IPS-11a (cell line): ENCODE results near the gene CHAF1A.

Source experiments
- H3K4me3 ChIP-seq: one replicate; pipeline ENCODE4 v1.5.1; 2013; ENCODE audit warnings: low read depth, low read length, control low read depth

Gene CHAF1A

DNA sequence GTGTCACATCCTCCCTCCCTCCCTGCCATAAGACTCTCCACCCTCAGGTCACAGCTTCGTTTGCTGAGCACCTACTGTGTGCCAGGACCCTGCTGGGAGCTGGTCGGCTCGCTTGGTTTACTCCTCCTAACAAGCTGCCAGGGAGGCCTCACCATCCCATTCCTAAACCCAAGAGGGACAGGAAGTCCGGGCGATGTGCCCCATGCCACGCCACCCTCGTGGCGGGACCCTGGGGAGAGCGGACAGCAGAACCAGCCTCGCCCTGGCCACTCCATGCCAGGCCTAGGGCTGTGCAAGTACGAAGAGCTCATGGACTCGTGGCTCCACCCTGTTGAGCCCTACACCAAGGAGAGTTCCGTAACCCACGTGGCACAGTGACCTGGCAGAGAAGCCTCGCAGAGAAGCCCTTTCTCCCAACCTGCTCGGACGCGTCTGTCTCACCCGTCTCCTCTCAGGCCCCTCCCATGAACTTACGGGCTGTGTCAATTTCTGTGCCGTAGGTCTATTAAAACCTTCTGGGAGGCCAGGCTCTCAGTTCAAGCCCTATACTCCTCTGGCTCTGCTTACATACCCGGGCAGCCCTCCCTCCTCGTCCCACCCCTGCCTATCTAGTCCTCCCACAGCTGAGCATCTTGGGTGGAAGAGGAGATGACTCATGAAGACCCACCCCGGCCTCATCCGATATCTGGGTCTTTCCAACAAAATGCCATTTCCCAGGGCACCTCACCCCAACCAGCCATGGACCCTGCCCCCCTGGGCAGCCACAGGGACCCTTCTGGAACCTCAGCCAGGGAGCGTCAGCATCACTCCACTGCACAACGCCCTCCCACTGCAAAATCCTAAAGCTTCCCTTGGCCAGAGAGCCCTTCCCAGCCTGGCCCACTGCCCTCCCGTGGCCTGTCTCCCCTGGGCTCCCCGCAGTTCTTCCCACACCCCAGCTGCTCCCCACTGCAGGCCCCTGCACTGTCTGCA is 52.6 kb downstream of the CHAF1A start:
- no peak overlapping the region for H3K4me3 ChIP-seq

DNA sequence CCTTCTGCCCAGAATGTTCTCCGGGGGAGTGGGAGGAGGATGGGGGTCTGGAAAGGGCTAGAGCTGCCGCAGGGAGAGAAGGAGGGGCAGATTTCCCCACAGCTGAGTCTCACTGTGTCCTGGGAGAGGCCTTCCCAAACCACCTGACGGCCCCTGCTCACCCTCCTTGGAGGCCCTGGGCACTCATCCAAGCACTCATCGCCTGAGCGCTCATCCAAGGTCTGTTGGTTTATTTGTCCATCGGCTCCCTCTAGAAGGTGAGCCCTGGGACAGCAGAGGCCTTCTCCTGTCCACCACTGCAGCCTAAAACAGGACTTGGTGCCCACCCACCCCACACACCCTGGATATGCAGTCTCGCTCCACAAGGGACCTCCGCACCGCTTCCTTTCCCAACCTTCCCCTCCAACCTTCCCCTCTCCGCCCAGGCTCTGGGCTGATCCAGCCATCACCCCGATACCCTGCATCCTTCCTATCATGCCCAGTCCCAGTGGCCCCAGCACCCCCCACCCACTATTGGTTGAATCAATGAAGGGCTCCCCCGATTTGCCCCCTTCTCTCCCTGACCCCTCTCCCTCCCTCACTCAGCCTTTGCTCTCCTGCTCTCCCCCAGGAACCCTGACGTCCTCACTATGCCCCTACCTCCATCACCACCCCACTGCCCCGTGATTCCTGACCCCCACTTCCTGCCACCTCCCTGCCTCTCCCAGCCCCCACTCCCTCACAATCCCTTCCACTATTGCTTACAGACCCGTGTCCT is 53.5 kb downstream of the CHAF1A start:
- peak overlapping the region; percentile 60 for H3K4me3 ChIP-seq

DNA sequence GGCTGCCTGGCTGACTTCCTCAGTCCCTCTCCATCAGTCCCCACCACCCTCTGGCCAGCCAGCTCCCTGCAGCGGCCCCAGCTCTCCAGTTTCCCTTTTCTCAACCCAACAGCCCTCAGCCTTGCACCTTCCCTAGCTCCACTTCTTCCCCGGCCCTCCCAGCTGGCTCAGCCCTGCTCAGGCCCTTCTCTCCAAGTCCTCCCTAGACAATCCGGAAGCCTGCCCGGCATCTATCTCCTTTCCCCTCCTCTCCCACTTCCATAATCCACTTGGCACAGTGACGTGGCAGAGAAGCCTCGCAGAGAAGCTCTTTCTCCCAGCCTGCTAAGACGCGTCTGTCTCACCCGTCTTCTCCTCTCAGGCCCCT is 54.0 kb downstream of the CHAF1A start:
- H3K4me3 ChIP-seq: peak overlapping the region; percentile 60

DNA sequence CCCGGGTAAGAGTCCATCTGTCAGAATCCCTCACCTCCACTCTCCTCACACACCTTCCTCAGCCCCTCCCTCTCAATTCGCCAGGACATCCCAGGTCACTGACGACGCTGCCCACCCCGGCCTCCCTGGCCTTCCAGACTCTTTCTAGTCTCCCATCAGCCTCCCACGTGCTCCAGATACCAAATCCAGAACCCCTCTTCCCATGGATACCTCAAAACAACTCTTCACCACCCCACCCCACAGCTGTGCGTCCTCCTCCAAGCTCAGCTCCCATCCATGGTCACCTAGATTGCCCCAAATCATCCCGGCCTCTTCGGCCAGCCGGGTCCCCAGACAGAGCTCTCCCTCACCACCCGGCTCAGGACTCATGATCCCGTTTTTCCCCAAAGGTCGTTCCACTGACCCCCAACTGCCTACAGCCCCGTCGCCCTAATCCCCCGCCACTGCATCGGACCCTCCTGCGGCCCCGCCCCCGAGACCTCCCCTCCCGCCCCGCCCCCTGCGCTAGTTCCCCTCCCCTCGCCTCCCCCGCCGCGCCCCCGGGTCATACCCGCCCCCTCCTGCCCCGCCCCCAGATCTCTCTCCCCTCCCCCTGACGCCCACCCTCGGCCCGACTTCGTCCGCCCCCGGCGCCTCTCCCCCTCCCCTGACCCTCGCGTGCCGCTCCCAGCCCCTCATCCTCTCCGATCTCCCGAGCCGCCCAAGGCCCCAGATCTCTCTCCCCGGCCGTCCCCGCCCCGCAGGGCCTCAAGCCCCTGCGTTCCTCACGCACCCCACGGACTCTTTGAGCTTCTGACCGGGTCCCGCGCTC is 54.6 kb downstream of the CHAF1A start:
- peak overlapping the region; percentile 60 for H3K4me3 ChIP-seq

DNA sequence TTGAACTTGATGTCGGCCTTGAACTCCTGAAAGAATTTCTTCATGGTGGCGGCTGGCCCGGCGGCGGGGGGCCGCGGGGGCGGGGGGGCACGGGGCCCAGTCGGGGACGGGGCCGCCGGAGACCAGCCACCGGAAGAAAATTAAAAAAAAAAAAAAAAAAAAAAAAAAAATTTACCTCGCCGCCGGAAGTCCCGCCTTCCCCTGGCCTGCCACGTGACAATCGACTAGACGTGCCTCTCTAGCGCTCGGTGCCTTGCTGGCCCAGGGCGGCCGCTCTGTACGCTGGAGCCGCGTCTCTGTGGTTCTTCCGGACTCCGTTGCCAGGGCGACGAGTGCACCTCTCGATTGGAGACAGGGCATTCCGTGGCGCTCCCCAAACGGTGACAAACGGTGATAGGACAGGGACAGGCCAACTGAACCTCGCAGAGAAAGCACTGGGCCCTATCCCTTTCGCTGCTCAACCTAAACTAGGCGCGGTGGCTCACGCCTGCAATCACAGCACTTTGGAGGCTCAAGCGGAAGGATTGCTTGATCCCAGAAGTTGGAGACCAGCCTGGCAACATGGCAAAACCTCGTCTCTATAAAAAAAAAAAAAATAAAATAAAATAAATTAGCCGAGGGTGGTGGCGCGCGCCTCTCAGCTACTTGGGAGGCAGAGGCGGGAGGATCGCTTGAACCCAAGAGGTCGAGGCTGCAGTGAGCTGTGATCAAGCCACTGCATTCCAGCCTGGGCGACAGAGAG is 55.4 kb downstream of the CHAF1A start, which contains the start of gene UBXN6:
UBXN6 (minus strand) TSS at position 141 of the 742 bp plus-strand sequence; CDS start at position 44, 97 bp downstream.
- H3K4me3 ChIP-seq: peak within 1 kb of the TSS; percentile 60

DNA sequence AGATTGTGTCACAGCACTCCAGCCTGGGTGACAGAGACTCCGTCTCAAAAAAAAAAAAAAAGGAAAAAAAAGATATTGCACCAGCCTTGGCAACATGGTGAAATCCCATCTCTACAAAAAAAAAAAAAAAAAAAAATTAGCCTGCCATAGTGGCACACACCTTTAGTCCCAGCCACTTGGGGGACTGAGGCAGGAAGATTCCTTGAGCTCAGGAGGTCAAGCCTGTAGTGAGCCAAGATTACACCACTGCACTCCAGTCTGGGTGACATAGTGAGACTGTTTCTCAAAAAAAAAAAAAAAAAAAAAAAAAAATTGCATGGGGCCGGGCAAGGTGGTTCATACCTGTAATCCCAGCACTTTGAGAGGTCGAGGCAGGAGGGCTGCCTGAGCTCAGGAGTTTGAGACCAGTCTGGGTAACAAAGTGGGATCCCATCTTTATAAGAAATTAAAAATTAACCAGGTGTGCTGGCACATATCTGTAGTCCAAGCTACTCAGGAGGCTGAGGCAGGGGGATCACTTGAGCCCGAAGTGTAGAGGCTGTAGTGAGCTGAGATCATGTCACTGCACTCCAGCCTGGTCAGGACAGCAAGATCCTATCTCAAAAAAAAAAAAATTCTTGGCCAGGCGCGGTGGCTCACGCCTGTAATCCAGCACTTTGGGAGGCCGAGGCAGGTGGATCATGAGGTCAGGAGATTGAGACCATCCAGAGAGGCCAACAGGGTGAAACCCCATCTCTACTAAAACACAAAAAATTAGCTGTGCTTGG is 62.6 kb downstream of the CHAF1A start:
- H3K4me3 ChIP-seq: no peak overlapping the region

DNA sequence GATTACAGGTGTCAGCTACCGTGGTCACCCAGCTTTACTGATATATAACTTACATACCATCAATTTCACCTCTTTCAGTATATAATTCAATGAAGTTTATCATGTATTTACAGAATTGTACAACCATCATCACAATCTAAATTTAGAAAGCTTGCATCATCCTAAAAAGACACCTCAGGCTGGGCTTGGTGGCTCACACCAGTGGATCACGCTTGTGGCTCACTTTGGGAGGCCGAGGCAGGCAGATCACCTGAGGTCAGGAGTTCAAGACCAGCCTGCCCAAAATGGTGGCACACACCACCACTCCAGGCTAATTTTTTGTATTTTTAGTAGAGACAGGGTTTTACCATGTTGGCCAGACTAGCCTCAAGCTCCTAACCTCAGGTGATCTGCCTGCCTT is 65.4 kb downstream of the CHAF1A start:
- H3K4me3 ChIP-seq: no peak overlapping the region

DNA sequence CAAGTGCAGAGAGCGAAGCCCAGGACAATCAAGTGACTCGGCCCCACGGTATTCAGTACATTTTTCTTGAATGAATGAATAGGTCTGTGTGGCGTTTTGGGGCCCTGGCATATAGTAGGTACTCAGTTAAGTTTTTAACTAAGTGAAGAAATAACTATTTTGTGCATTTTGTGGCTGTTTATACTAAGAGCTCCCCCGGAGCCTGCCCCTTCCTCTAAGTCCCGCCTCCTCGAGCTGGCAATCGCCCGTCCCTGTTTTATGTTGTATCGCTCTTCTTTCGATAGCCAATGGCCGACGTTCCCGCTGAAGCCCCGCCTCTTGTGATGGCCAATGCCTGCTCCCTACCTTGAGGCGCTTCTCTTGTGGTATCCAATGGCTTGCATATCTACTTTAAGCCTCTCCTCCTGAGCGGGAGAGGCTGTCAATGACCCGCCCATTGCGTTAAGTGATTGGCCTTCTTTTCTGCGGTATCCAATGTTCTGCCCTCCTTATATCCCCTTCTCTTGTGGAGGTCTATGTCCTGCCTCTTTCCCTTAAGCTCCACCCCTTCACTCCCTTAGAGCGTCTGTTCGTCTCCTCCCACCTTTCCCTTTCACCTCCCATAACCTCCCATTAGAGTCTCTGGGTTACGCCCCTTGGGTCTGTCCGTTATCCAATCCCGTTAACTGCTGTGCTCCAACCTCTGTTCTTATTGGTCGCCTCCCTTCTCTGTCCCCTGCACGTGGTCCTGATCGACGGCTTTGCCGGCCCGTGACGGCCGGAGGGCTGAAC is 69.1 kb downstream of the CHAF1A start:
- peak overlapping the region; percentile 59 for H3K4me3 ChIP-seq

DNA sequence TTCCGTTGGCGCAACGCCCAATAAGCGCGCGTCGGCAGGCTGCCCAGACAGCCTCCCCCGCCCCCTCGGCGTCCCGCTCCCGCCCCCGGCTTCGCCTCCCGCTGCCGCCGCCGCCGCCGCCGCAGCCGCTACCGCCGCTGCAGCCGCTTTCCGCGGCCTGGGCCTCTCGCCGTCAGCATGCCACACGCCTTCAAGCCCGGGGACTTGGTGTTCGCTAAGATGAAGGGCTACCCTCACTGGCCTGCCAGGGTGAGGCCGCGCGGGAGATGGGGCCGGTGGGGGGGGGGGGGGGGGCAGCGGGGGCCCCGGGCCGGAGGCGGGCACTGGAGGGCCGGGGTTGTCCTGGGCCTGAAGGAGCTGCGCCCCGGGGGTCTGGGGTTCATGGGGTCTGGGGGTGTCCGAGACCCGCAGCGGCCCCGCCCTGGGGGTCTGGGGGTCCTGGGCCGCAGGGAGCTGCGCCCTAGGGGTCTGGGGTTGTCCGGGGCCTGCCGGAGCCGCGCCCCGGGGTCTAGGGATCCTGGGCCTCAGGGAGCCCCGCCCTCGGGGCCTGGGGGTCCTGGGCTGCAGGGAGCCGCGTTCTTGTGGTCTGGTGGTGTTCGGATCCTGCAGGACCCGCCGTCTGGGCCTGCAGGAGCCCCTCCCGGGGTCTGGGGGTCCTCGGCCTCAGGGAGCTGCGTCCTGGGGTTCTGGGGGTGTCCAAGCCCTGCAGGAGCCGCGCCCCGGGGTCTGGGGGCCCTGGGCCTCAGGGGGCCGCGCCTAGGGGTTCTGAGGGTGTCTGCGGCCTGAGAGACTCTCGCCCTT is 69.9 kb downstream of the CHAF1A start, which contains the start of gene HDGFL2:
HDGFL2 (plus strand) TSS at position 124 of the 801 bp plus-strand sequence; CDS start at position 178, 54 bp downstream.
- peak within 1 kb of the TSS; percentile 66 for H3K4me3 ChIP-seq

DNA sequence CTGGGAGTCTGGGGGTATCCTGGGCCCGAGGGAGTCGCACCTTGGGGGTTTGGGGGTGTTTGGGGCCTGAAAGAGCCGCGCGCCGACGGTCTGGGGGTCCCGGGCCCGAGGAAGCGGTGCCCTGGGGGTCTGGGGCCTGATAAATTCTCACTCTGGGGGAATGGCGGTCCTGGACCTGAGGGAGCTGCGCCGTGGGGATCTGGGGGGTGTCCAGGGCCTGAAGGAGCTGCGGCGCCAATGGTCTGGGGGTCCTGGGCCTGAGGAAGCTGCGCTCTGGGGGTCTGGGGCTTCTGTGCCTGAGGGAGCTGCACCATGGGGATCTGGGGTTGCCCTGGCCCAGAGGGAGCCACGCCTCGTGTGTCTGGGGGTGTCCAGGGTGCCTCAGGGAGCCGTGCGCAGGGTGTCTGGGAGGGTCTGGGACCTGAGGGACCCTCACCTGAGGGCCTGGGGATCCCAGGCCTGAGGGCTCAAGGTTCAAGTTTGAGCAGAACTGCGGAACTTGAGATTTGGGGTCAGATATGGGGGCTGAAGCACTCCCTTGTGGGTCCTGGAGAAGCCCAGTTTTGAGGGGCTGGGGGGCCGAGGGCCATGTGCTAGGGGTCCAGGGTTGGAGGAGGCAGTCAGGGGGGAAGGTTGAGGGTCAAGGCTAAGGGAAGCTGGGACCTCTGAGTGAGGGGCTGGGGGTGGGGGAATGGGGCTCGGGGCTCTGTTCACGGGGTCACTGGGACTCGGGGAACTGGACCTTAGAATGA is 70.7 kb downstream of the CHAF1A start:
- peak overlapping the region; percentile 66 for H3K4me3 ChIP-seq

DNA sequence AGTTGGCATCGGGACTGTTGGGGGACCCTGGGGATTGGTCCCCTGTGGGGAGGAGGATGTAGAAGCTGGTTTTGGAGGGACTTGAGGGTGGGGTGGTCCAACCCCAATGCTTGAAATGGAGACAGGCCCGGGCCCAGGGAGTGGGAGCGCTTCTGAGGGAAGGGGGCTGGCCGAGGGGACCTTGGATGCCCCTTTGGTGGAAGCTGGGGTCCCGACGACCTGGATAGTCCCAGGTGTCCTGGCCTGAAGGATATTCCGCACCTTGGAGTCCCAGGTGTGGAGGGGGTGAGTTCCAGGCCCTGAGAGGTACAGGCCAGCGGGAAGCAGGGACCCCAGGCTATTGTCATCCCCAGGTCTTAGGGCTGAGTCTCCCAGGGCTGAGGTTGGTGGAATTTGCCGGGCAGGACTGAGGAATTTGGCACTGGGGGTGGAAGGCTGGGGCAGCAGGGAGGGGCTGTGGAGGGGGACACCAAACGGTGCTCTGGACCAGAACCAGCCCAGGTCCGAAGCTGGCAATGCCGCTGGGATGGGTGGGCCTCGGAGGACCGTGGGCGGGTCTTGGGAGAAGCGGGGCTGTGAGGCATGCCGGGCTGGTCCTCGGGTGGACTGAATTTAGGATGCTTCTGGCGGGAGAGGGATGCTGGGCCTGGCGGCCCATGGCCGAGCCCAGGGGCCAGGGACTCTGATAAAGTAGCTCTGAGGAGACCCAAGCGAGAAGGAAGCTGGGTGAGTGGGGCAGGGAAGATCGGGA is 71.5 kb downstream of the CHAF1A start:
- peak overlapping the region; percentile 53 for H3K4me3 ChIP-seq

DNA sequence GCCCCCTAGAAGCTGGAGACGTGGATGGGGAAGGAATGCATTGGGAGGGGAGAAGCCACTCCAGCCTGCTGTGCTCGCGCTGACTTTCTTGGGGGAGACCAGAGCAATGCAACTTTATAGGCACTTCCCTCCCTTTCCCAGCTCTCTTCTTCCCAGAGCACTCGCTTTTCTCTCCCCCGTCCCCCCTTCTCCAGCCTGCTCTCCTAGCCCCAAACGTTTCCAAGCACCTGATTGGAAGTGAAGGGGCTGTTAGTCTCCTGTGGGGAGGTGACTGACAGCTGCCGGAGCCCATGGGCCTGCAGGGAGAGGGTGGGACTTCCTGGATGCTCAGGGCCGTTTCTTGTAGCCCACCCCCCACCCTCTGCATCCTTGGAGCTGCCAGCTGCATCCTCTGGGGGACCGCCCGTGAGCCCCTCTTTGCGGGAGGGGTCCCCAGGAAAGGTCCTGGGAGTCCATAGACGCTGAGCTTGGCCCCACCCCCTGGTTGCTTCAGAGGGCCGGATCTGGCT is 72.1 kb downstream of the CHAF1A start:
- peak overlapping the region; percentile 53 for H3K4me3 ChIP-seq

DNA sequence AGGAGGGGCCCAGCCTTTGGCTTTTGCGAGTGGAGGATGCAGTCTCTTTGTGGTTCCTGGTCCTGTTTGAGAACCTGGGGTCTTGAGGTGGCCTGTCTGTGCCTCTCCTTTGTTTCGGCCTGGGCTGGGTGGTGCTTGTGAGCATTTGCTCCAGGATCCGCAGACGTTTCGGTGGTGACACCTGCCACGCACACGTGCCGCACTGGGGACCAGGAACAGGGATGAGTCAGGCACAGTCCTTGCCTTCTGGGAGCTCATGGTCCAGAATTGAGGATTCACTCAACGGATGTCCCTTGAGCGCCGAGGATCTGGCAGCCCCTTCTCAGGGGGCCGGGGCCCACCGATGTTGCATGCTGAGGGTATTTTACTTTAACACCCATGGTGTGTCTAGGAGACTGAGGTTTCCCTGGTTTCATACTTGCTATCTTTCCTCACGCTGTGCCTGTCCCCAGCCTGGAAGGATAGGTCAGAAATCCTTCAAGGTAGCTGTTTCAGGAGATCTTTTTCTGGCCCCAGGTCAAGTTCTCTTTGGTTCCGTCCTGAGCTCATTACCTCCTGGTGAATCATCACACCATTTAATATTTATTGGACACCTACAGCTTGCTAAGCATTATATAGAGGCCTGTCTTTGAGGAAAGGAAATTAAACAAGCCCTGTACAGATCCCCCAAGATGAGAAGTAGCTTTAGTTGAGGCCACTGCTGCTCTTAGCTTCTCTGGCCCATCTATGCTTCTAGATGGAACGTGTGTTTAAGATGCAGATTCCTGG is 74.8 kb downstream of the CHAF1A start:
- no peak overlapping the region for H3K4me3 ChIP-seq

DNA sequence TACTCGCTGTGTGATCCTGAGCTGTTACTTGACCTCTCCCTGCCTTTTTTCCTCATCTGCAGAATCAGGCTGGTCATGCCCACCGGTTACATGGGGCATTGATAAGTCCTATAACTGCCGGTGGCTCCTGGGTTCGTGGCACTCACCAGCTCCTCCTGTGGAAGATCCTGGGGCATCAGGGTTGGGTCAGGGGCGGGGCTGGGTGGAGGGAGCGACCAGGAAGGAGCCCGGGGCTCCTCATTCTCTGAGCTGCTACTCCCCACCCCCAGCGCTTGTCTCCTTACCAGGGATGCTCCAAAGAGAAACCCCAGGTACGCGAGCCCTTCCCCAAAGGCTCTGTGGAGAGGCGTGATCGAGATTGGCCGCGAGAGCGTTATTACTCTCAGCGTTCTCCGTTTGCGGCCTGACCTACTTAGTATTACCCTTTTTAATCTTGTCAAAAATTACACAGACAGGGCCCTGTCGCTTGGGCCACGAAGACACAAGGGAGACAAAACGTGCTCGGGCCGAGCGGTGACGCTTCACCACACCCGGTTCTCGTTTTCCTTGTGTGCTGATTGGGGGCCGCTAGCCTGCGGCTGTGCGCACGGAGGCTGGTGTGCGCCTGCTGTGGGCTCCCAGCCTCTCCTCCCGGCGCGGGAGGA is 80.4 kb downstream of the CHAF1A start:
- H3K4me3 ChIP-seq: no peak overlapping the region

DNA sequence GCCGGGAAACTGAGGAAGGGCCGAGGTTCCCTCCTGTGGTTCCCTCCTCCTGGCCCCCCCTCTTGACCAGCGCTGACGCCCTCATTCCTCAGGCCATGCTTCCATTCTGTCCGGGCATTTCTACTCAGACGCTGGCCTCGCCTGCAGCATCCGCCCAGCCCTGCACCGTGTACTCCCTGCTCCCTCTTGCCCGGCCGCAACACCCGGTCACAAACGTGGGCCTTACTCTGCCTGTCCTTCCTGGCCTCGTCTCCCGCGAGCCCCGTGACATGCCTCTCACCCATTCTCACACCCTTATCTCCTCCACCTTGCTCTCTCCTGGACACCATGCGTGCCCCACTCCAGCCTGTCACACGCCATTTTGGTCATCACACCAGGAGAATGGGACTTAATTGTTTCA is 80.9 kb downstream of the CHAF1A start:
- H3K4me3 ChIP-seq: no peak overlapping the region
